Pancreas (tissue), 10 donors: ENCODE results near the gene OTUD4. TPM values are rescaled to one million over a fixed set of nuclear protein-coding genes. Genes with fewer than 3 reads are reported as not detected.

Source experiments
- ATAC-seq, 4 donors: fragments of 200-7000 bp; cut with Tn5 transposase; one replicate each; pipeline versions ENCODE4 v1.8.0 to v1.9.1; 2020; ENCODE audit warnings: mild to moderate bottlenecking in 4 of 4, moderate library complexity in 4 of 4
- DNase-seq, 6 donors: peaks; one replicate each; pipeline ENCODE4 v3.0.0-alpha.2; 2020
- FAIRE-seq: peaks from 2 replicates; lab custom pipeline; 2012; peaks lifted over from hg19 to GRCh38; lab: Jason Lieb, UNC
- H3K27ac ChIP-seq, 4 donors: fragments of 200-600 bp; sonication (generic); 1 replicate in 3 of 4; 2 replicates in 1 of 4; pipeline versions ENCODE4 v1.5.0 to v1.8.0; 2020
- H3K27me3 ChIP-seq, 4 donors: fragments of 200-600 bp; one replicate each; pipeline ENCODE4 v1.8.0; 2021
- H3K36me3 ChIP-seq, 3 donors: fragments of 200-600 bp; sonication (generic) in 1 of 3; one replicate each; pipeline versions ENCODE4 v1.5.0 to v1.8.0; 2020 to 2021
- H3K4me1 ChIP-seq, 3 donors: fragments of 200-600 bp; one replicate each; pipeline ENCODE4 v1.8.0; 2021
- H3K4me3 ChIP-seq, 4 donors: fragments of 200-600 bp; sonication (generic) in 2 of 4; one replicate each; pipeline versions ENCODE4 v1.5.0 to v1.8.0; 2020 to 2021
- H3K9me3 ChIP-seq, 4 donors: fragments of 200-600 bp; one replicate each; pipeline ENCODE4 v1.8.0; 2021
- WGBS, 2 donors: extraction: QIAGEN DNeasy Blood & Tissue Kit; methylation state at CpG; one replicate each; pipeline ENCODE4 v1.1.7; 2013; 5-methylcytosine and 5-hydroxymethylcytosine counted together
- intact Hi-C, 3 donors: fragments of 100-400 bp; cut with DNase I; formaldehyde crosslinking; loops; one replicate each; pipeline versions ENCODE4 v1.11.1 to v1.14.2; 2022
- polyA plus RNA-seq, 2 donors: library from polyadenylated mRNA; stranded (reverse); fragments of 200-250 nt; gene quantifications; one replicate each; pipeline ENCODE4 v1.2.3, GENCODE V29; 2013
- total RNA-seq, 6 donors: library from RNA; stranded (reverse); fragmentation: NEBNext Ultra II Directional in 4 of 6; extraction: Animal tissue kit (Norgen Biotek cat#: 25700) in 4 of 6; gene quantifications; one replicate each; pipeline versions ENCODE4 v1.2.1 to v1.2.4, GENCODE V29; 2021 to 2023
- TF ChIP-seq, protein P1 (sequence below), 4 donors: fragments of 200-600 bp; sonication (generic) in 3 of 4; IDR thresholded peaks; one replicate each; pipeline versions ENCODE4 v1.5.0 to v1.8.0; 2021; ENCODE audit warnings: antibody characterized with exemption in 4 of 4
- donor health status: healthy with polysubstance abuse.
- donor health status: DM: no; HTN: no; CAD: no; lungs with moderate emphysema.
- donor health status: DM: no; HTN: no; CAD: no.
- donor health status: control.
- donor health status: control.
- donor health status: Bipolar disorder and iron deficiency.
- donor health status: DM: yes; HTN: yes; CAD: no.
- donor health status: DM: no; HTN: no; CAD: no.
- donor health status: DM: no; HTN: no; CAD: no.
- donor health status: DM: yes; HTN: yes; CAD: no.

Gene OTUD4
- total and polyA plus RNA-seq, 8 donors = 6.9 to 25.6 (median 13.3) TPM

DNA sequence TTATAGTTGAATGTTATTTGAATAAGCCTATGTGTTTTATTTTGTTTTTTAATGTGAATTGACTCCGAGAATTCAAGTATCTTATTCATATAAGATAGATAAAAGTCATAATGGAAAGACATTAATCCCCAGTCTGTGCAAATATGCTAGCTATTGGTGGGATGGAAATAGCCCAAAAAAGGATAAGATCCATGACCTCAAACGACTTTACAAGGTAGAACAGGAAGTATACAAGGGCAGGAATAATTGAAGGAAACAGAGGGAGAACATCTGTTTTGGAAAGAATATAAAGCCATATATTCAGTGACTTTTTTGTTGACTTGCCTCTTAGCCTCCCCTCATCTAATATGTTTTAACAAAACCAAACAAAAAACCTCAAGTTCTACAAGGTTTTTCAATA lies 73.3 kb downstream of the OTUD4 start:
- DNase-seq (no peak), ATAC-seq (no peak), FAIRE-seq (no peak)
- H3K9me3 ChIP-seq = no peaks in the 10 kb centered on the region
- H3K4me1 ChIP-seq = no peaks in the 10 kb centered on the region
- TF ChIP-seq, protein P1, sequence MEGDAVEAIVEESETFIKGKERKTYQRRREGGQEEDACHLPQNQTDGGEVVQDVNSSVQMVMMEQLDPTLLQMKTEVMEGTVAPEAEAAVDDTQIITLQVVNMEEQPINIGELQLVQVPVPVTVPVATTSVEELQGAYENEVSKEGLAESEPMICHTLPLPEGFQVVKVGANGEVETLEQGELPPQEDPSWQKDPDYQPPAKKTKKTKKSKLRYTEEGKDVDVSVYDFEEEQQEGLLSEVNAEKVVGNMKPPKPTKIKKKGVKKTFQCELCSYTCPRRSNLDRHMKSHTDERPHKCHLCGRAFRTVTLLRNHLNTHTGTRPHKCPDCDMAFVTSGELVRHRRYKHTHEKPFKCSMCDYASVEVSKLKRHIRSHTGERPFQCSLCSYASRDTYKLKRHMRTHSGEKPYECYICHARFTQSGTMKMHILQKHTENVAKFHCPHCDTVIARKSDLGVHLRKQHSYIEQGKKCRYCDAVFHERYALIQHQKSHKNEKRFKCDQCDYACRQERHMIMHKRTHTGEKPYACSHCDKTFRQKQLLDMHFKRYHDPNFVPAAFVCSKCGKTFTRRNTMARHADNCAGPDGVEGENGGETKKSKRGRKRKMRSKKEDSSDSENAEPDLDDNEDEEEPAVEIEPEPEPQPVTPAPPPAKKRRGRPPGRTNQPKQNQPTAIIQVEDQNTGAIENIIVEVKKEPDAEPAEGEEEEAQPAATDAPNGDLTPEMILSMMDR (IDR thresholded peaks at IDR 0.05) = no peak
- intact Hi-C loops = no loop called here
- WGBS, 2 donors = 50 to 61% methylated on average over 2 of the region's 2 CpGs
- H3K4me3 ChIP-seq = no peak overlapping the region
- H3K36me3 ChIP-seq = peaks cover 0 to 70% (median 31%) of the 10 kb centered on the region in 3 donors
- H3K27me3 ChIP-seq = no peaks in the 10 kb centered on the region
- H3K27ac ChIP-seq = no peak overlapping the region

DNA sequence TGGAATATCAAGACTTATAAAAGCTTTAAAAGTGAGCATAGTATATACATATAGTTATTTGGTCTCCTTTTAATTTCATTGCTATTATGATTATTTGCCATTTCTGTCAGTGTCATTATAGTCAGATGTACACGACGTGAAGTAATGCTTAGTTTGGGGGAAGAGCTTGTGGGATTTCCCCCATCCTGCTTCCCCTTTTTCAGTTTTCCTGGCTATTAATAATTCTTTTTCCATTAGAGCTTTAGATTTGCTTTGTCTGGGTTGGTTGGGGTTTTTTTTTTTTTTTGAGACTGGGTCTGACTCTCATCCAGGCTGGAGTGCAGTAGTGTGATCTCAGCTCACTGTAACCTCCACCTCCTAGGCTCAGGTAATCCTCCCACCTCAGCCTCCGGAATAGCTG lies 76.9 kb downstream of the OTUD4 start:
- TF ChIP-seq, protein P1 (IDR thresholded peaks at IDR 0.05) = no peak
- Histone ChIP-seq H3K9me3 (no peaks in the 10 kb centered on the region), H3K27ac (no peak overlapping the region), H3K4me1 (peaks cover 0 to 20% (median 4%) of the 10 kb centered on the region in 3 donors), H3K36me3 (peaks cover 0 to 33% (median 13%) of the 10 kb centered on the region in 3 donors), H3K27me3 (no peaks in the 10 kb centered on the region), H3K4me3 (no peak overlapping the region)
- DNase-seq (no peak), ATAC-seq (peak in 1 of 4 donors; percentile 12), FAIRE-seq (no peak)
- intact Hi-C loops = no loop called here
- 85 to 93% methylated on average over 3 of the region's 3 CpGs for WGBS, 2 donors

- Histone ChIP-seq H3K4me1 (peaks cover 0 to 20% (median 4%) of the 10 kb centered on the region in 3 donors), H3K9me3 (no peaks in the 10 kb centered on the region), H3K4me3 (no peak overlapping the region), H3K27me3 (no peaks in the 10 kb centered on the region), H3K36me3 (peaks cover 0 to 25% (median 5%) of the 10 kb centered on the region in 3 donors), H3K27ac (no peak overlapping the region)
- FAIRE-seq (no peak), ATAC-seq (no peak), DNase-seq (no peak)
- TF ChIP-seq, protein P1 (IDR thresholded peaks at IDR 0.05) = no peak
- intact Hi-C loops = no loop called here
- WGBS, 2 donors = 80 to 87% methylated on average over 2 of the region's 2 CpGs
These were observed 77.8 kb downstream of the OTUD4 start for GRCh38 chr4:145102619-145103018.

DNA sequence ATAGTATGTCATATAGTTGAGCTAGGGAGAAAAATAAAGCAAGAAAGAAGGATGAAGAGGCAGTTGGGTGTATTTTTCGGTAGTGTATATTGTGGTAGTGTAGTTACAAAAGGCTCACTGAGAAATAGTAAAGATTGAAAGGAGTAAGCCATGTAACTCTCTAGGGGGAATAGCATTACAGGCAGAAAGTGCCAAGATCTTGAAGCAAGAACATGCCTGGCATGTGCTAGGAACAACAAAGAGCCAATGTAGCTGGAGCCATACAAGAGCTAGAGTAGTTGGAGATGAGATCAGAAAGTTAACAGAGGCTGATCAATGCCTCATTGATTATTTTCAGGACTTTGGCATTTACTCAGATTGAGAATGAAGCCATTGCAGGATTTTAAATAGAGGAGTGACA lies 79.3 kb downstream of the OTUD4 start:
- TF ChIP-seq, protein P1 (IDR thresholded peaks at IDR 0.05) = no peak
- 94 to 96% methylated on average over 1 of the region's 1 CpG for WGBS, 2 donors
- intact Hi-C loops = no loop called here
- ATAC-seq (no peak), FAIRE-seq (no peak), DNase-seq (no peak)
- H3K4me3 ChIP-seq = no peak overlapping the region
- H3K9me3 ChIP-seq = no peaks in the 10 kb centered on the region
- peaks cover 0 to 12% (median 4%) of the 10 kb centered on the region in 3 donors for H3K36me3 ChIP-seq
- peaks cover 0 to 31% (median 12%) of the 10 kb centered on the region in 3 donors for H3K4me1 ChIP-seq
- H3K27ac ChIP-seq = no peak overlapping the region
- H3K27me3 ChIP-seq = no peaks in the 10 kb centered on the region

DNA sequence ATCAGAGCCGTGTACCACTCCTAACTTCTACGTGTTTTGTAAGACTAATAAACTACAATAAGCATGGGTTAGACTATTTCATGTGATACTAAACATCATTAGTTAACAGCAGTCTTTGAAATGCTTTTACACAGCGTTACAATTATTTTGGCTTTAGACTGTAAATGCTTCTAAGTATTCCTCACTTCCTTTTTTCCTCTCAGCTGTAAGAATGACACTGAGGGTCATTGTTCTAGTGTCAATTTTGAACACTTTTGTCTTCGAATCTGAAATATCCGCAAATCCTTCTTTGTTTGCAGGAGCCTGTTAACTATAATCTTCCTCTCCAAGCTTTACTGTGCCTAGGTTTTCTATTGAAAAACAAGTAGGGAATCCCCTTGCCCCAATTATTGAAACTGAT lies 80.7 kb downstream of the OTUD4 start:
- no peak for ATAC-seq
- H3K4me3 ChIP-seq = peak overlapping the region in 3 of 4 donors; percentile 75 to 81 (median 79)

More for the DNA sequence above, 80.7 kb downstream of the OTUD4 start:
- intact Hi-C loops = no loop called here
- DNase-seq = no peak
- Histone ChIP-seq H3K27me3 (no peaks in the 10 kb centered on the region), H3K4me1 (peaks cover 0 to 31% (median 12%) of the 10 kb centered on the region in 3 donors), H3K9me3 (no peaks in the 10 kb centered on the region), H3K27ac (no peak overlapping the region), H3K36me3 (peaks cover 0 to 2% (median 0%) of the 10 kb centered on the region in 3 donors)
- TF ChIP-seq, protein P1 (IDR thresholded peaks at IDR 0.05) = no peak
- FAIRE-seq = no peak
- WGBS, 2 donors = 16 to 17% methylated on average over 5 of the region's 5 CpGs
